Measurements from ENCODE around the gene WNT9B.
A peak's percentile ranks its signal among the peaks of the same experiment; 100 is the strongest.

Gene WNT9B

GRCh38 chr17:46851029-46851741 is at the start of gene WNT9B:
Gene WNT9B, plus strand, starts transcription at chr17:46851583. Its CDS starts 56 bp downstream, at chr17:46851639.
- DNase-seq: peak; percentile 76

DNA sequence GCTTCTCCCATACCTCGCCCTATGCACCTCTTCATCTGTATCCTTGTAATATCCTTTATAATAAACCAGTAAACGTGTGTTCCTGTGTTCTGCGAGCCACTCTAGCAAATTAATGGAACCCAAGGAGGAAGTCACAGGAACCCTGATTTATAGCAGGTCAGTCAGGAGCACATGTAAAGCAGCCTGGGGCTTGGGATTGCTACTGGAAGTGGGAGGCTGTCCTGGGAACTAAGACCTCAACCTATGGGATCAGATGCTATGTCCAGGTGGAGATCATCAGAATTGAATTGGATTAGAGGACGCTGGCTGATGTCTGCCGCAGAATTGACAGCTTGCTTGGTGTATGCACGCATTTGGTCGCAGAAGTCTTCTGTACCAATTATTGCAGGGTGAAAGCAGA is 48.6 kb upstream of the WNT9B start:
- DNase-seq: no peak

DNA sequence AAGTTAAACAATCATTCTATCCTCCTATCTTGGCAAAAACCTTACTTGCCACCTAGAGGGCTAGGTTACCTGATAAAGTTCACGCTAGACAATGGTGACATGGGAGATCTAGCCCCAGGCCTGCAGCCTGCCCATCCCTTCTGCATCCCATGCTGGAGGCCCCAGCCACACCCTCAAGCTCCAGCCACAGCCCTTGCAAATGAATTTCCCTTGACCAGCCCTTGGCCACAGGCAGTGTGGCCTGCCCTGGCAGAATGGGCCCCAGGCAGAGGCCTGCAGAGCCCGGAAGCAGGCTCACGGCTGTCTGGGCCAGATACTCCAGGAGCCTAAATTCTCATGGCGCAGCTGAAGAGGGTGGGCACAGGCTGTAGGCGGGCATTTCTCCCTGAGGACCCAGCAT is 47.8 kb upstream of the WNT9B start:
- no peak for DNase-seq

- DNase-seq: no peak
Measured at GRCh38 chr17:46805771-46806170, 45.6 kb upstream of the WNT9B start.

DNA sequence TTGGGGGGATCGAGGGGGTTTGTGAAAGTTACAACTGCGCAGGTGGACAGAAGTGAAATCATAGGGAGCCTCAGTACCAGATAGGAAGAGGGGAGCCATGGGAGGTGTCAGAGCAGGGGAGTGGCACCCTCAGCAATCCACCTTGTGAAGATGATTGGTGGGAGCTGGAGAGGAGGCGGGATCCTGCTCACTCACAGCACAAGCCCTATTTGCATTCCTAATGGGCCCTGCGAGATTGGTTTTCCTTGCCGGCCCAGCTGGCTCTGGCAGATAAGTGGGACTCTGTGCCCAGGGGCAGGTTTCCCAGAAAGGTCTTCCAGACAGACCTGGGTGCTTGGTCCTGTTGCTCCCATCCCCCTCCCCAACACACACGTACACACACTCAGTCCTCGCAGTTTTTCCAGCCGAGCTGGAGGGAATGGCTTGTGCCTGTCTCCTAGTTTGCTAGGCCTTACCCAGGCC is 42.2 kb upstream of the WNT9B start:
- no peak for DNase-seq

GRCh38 chr17:46810837-46811236 is 40.5 kb upstream of the WNT9B start:
- DNase-seq: no peak

GRCh38 chr17:46811978-46812583 is 39.3 kb upstream of the WNT9B start:
- DNase-seq: no peak

- no peak for DNase-seq
Measured at GRCh38 chr17:46812624-46813318, 38.6 kb upstream of the WNT9B start.

GRCh38 chr17:46813920-46814319 is 37.5 kb upstream of the WNT9B start:
- DNase-seq: no peak

DNA sequence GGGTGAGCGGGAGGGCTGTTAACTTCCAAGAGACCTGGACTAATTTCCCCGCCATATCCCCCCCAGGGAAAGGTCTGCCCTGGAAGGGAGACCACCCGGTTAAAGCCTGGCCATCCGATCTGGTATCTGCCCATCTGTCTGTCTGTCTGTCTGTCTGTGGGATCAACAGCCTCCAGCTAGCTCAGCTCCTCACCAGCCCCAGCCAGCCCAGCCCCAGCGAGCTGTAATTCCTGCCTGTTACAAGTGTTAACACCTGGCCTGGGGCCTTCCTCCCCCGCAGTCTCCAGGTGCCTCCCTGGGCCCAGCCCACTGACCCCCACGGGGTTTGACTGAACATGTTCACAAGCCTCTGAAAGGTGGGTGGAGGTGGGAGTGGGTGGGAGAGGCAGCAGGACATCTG is 36.9 kb upstream of the WNT9B start:
- DNase-seq: no peak

DNA sequence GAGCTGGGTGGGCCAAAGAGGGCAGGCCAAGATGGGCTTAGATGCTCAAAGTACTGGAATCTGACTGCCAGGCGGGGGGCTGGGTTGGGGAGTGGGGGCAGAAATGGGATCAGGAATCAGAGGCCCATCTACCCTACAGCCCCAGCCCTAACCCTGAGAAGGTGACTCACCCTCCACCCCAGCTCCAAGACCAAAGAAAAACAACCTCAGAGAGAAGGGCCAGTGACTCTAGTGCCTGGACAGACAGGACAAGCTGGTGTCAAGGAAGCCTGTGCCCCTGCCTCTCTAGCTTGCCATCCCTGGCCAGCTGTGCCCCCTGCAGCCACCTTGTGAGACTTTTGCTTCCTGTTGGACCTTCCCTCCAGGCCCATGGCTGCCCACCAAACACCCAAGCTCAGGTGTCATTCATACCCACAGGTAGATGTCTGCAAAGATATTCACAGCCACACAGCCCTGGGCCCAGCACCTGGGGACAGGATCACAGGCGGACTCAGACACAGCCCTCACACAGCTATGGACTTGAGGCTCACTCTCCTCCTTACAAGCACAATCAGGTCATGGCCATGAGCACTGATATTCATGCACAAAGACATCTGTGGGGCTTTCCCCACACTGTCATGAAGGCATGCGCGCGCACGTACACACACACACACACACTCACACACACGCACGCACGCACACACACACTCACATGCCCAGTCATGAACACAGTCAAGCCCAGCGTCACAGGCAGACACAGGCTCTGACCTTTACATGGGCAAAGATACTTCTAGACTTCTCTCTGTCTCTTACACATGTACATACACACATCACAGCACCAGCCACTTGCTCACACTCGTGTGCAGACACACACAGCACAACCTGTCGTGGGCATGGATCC is 35.7 kb upstream of the WNT9B start:
- no peak for DNase-seq

GRCh38 chr17:46817151-46817900 is 34.1 kb upstream of the WNT9B start:
- DNase-seq: no peak

GRCh38 chr17:46817901-46818209 is 33.5 kb upstream of the WNT9B start:
- no peak for DNase-seq

- DNase-seq: peak; percentile 13
Measured at GRCh38 chr17:46818316-46818928, 33.0 kb upstream of the WNT9B start, which contains the start of gene WNT3. Gene WNT3, minus strand, starts transcription at chr17:46818692. Its CDS starts 95 bp downstream, at chr17:46818597.

DNA sequence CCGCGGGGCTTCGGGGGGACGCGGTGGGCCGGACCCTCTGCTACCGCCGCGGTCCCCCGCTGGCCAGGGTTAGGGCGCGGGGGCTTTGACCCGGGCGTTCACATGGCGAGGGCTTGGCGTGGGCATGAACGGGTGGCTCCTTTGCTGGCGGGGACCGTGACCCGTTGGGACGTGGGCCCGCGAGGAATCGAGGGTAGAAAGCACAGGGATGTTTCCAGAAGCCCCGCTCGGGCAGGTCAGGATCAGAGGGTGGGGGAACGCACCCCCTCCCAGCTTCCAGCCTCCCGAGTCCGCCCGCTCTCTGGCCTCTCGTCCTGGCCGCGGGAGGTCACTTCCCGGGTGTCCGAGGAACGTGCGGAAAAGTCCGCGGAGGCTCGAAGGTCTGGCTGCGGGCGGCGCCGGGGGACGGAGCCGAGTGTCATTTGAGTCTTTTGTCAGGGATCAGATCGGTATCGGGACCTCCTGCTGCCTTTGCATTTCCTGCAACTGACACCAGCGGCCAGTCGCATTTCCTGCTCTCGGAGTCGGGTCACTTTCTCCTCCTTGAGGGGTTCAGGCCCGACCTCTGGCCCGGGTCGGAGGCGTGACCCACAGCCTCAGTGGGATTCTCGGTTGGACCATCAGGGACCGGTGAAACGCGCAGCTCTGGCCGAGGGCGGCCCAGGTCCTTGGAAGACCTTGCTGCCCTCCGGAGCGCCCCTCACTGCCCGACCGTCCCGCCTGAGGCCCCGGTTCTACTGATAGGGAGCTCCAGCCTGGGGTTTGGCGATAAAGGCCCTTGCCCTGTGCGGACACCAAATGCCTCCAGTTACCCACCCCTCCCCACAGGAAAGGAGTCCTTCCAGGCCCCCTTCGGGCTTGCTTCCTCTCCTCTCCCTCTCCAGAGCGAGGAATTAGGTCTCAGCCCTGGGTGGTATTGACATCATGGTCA is 32.2 kb upstream of the WNT9B start:
- no peak for DNase-seq

DNA sequence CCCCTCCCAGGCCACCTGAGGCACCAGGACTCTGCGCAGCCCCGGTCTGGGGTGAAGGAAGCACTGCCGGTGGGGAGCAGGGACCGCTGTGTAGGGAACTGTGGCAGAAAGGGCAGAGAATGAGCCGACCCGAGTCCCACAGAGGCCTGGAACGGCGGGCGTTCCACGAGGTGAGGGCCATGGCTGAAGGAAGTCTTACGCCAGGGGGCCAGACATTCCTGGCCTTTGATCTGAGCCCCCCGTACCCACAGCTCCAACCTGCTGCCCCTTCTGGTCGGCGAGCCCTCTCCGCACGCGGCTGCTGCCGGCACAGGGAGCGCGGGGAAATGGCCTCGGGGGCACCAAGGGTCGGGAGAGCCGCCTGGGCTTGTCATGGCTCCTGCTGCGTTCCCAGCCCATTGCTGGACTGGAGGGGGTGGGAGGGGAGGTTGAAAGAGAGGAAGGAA is 31.5 kb upstream of the WNT9B start:
- DNase-seq: no peak

GRCh38 chr17:46820592-46821450 is 30.6 kb upstream of the WNT9B start:
- DNase-seq: no peak

- DNase-seq: no peak
Measured at GRCh38 chr17:46821482-46822387, 29.6 kb upstream of the WNT9B start.

Data from NCI-H774 (cell line).